Measurements from ENCODE around the gene TMEM220. TPM values are rescaled to one million over a fixed set of nuclear protein-coding genes. Genes with fewer than 3 reads are reported as not detected.
A peak's percentile ranks its signal among the peaks of the same experiment; 100 is the strongest.

TMEM220 gene
- total RNA-seq, 5 donors from 2014 or later (not counting 1 experiment from before 2014, with no cell fraction given) = 1.8 to 4.7 (median 3.5) TPM

DNA sequence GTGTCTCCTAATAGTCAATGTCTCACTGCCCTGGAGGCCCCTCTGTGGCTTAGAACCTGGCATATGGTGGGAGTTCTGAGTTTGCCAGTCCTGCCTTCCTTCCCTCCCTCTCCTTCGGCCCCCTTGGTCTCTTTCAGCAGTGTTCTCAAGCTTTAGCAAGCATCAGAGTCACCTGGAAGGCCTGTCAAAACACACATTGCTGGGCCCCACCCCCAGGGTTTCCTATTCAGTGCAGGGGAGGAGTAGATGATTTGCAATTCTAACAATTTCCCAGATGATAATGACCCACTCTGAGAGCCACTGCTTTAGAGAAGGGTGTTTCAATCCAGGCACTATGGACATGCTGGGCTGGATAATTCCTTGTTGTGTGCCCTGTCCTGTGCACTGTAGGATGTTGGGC is 26.4 kb upstream of the TMEM220 start:
- Mint-ChIP-seq H3K4me1 (no peaks in the 10 kb centered on the region), H3K4me3 (no peak overlapping the region), H3K9me3 (no peaks in the 10 kb centered on the region), H3K36me3 (no peaks in the 10 kb centered on the region), H3K27ac (no peak overlapping the region), H3K27me3 (no peaks in the 10 kb centered on the region)
- Histone ChIP-seq H3K27me3 (replicated peaks in 1 of 2; ENCODE audit: control insufficient read depth in 2 of 2, extremely low read depth in 1 of 2, insufficient read depth in 2 of 2, low read length in 1 of 2) (no peaks in the 10 kb centered on the region), H3K9me3 (no peaks in the 10 kb centered on the region), H3K36me3 (ENCODE audit: control insufficient read depth in 2 of 2, extremely low read depth in 1 of 2, insufficient read depth in 1 of 2, low read length in 1 of 2) (no peaks in the 10 kb centered on the region), H3K27ac (ENCODE audit: low read length) (no peak overlapping the region), H3K4me1 (ENCODE audit: control insufficient read depth in 1 of 2, extremely low read depth in 1 of 2, insufficient read depth in 2 of 2, low read length in 2 of 2) (no peaks in the 10 kb centered on the region), H3K4me3 (ENCODE audit: control insufficient read depth in 1 of 2, extremely low read depth in 1 of 2, low read length in 1 of 2) (no peak overlapping the region)
- no CpG with 5 or more reads among the region's 1 CpG for WGBS (ENCODE audit: insufficient coverage)
- no peak for ATAC-seq (replicated peaks in 1 of 4)
- DNase-seq = peak in 1 of 35 experiments; percentile 10
- POLR2A ChIA-PET = no interaction called here
- CTCF ChIA-PET = no interaction called here

DNA sequence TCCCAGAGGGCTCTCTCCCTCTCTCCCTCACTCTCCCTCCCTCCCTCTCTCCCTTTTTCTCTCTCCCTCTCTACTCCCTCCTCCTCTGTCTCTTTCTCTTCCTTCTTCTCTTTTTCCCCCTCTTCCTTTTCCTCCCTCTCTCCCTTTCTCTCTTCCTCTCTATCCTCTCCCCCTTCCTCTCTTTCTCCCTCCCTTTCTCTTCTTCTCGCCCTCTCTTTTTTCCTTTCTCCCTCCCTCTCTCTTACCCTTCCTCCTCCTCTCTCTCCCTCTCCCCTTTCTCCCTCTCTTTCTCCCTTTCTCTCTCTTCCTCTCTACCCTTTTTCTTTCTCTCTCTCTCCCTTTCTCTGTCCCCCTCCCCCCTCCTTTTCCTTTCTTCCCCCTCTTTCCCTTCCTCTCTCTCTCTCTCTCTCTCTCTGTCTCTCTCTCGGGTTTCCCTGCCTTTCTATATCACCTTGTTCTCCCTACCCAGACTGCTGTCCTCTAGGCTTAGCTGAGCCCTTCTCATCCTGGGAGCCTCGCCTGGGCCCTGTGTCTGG is 25.8 kb upstream of the TMEM220 start:
- no peak overlapping the region for H3K4me3 Mint-ChIP-seq
- CTCF ChIA-PET = no interaction called here
- Histone ChIP-seq H3K4me3 (ENCODE audit: control insufficient read depth in 1 of 2, extremely low read depth in 1 of 2, low read length in 1 of 2) (no peak overlapping the region), H3K36me3 (ENCODE audit: control insufficient read depth in 2 of 2, extremely low read depth in 1 of 2, insufficient read depth in 1 of 2, low read length in 1 of 2) (no peaks in the 10 kb centered on the region), H3K9me3 (no peaks in the 10 kb centered on the region), H3K27ac (ENCODE audit: low read length) (no peak overlapping the region), H3K4me1 (ENCODE audit: control insufficient read depth in 1 of 2, extremely low read depth in 1 of 2, insufficient read depth in 2 of 2, low read length in 2 of 2) (no peaks in the 10 kb centered on the region), H3K27me3 (replicated peaks in 1 of 2; ENCODE audit: control insufficient read depth in 2 of 2, extremely low read depth in 1 of 2, insufficient read depth in 2 of 2, low read length in 1 of 2) (no peaks in the 10 kb centered on the region)
- no peak overlapping the region for H3K27ac Mint-ChIP-seq
- ATAC-seq (replicated peaks in 1 of 4) = no peak
- H3K9me3 Mint-ChIP-seq = no peaks in the 10 kb centered on the region
- no peaks in the 10 kb centered on the region for H3K27me3 Mint-ChIP-seq
- no peaks in the 10 kb centered on the region for H3K4me1 Mint-ChIP-seq
- H3K36me3 Mint-ChIP-seq = no peaks in the 10 kb centered on the region
- POLR2A ChIA-PET = no interaction called here
- 75% methylated on average over 1 of the region's 3 CpGs for WGBS (ENCODE audit: insufficient coverage)
- no peak for DNase-seq

DNA sequence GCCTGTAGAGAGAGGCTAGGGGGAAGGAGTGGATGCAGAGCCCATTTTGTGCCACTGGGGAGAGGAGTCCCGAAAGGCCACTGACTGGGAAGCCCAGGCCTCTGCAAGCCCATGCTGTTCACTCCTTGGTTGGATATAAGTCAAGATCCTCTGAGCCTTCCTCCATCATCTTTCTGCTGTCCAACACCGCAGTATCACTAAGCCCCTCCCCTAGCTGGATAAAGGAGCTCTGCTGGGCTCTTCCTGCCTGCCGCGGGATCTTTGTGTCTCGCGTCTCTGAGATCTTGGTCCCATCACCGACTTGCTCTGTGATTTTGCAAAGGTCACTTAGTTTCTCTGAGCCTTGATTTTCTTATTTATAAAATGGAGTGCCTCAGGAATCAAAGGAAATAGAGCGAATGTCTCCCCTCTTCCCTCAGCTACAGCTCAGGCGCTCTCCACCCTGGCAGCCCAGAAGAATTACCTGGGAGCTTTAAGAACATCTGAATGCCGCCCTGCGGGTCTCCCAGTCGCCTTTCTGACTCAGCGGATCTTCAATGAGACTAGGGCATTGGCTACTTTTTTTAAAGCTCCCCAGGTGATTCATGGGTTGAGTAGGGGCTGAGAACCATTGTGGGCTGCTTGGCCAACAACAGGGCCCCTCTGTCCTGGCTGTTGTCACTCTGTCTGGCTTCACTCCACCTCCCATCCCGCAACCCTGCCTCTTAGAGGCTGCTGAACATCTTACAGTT is 25.2 kb upstream of the TMEM220 start:
- Mint-ChIP-seq H3K27me3 (no peaks in the 10 kb centered on the region), H3K4me1 (no peaks in the 10 kb centered on the region), H3K27ac (no peak overlapping the region), H3K4me3 (no peak overlapping the region), H3K36me3 (no peaks in the 10 kb centered on the region), H3K9me3 (no peaks in the 10 kb centered on the region)
- WGBS (ENCODE audit: insufficient coverage) = 68% methylated on average over 8 of the region's 14 CpGs
- Histone ChIP-seq H3K4me1 (ENCODE audit: control insufficient read depth in 1 of 2, extremely low read depth in 1 of 2, insufficient read depth in 2 of 2, low read length in 2 of 2) (no peaks in the 10 kb centered on the region), H3K27me3 (replicated peaks in 1 of 2; ENCODE audit: control insufficient read depth in 2 of 2, extremely low read depth in 1 of 2, insufficient read depth in 2 of 2, low read length in 1 of 2) (no peaks in the 10 kb centered on the region), H3K36me3 (ENCODE audit: control insufficient read depth in 2 of 2, extremely low read depth in 1 of 2, insufficient read depth in 1 of 2, low read length in 1 of 2) (no peaks in the 10 kb centered on the region), H3K9me3 (no peaks in the 10 kb centered on the region), H3K27ac (ENCODE audit: low read length) (no peak overlapping the region), H3K4me3 (ENCODE audit: control insufficient read depth in 1 of 2, extremely low read depth in 1 of 2, low read length in 1 of 2) (no peak overlapping the region)
- ATAC-seq (replicated peaks in 1 of 4) (no peak), DNase-seq (no peak)
- POLR2A ChIA-PET = no interaction called here
- CTCF ChIA-PET = interaction anchor here in 1 of 2 donors (0.8 kb wide), 1 partner anchor 90 kb away, joined by 3 read pairs; no protein-coding TSS in a partner anchor

GRCh38 chr17:10754109-10754508 is 24.3 kb upstream of the TMEM220 start:
- no peaks in the 10 kb centered on the region for H3K36me3 Mint-ChIP-seq
- CTCF ChIA-PET = interaction anchor here in 1 of 2 donors (0.8 kb wide), 1 partner anchor 91 kb away, joined by 3 read pairs; no protein-coding TSS in a partner anchor
- H3K9me3 ChIP-seq = no peaks in the 10 kb centered on the region
- DNase-seq (peak in 3 of 35 experiments; percentile 3 to 22 (median 16)), ATAC-seq (replicated peaks in 1 of 4) (no peak)
- no peak overlapping the region for H3K4me3 ChIP-seq (ENCODE audit: control insufficient read depth in 1 of 2, extremely low read depth in 1 of 2, low read length in 1 of 2)
- no peak overlapping the region for H3K4me3 Mint-ChIP-seq
- H3K36me3 ChIP-seq (ENCODE audit: control insufficient read depth in 2 of 2, extremely low read depth in 1 of 2, insufficient read depth in 1 of 2, low read length in 1 of 2) = no peaks in the 10 kb centered on the region
- H3K27ac ChIP-seq (ENCODE audit: low read length) = no peak overlapping the region
- H3K27me3 ChIP-seq (replicated peaks in 1 of 2; ENCODE audit: control insufficient read depth in 2 of 2, extremely low read depth in 1 of 2, insufficient read depth in 2 of 2, low read length in 1 of 2) = no peaks in the 10 kb centered on the region
- no CpG with 5 or more reads among the region's 2 CpGs for WGBS (ENCODE audit: insufficient coverage)
- no peaks in the 10 kb centered on the region for H3K9me3 Mint-ChIP-seq
- no peaks in the 10 kb centered on the region for H3K27me3 Mint-ChIP-seq
- H3K27ac Mint-ChIP-seq = no peak overlapping the region
- no peaks in the 10 kb centered on the region for H3K4me1 ChIP-seq (ENCODE audit: control insufficient read depth in 1 of 2, extremely low read depth in 1 of 2, insufficient read depth in 2 of 2, low read length in 2 of 2)
- POLR2A ChIA-PET = no interaction called here
- H3K4me1 Mint-ChIP-seq = no peaks in the 10 kb centered on the region

GRCh38 chr17:10752696-10753095 is 22.9 kb upstream of the TMEM220 start:
- no peaks in the 10 kb centered on the region for H3K9me3 ChIP-seq
- Mint-ChIP-seq H3K9me3 (no peaks in the 10 kb centered on the region), H3K27ac (no peak overlapping the region), H3K4me3 (no peak overlapping the region), H3K36me3 (no peaks in the 10 kb centered on the region), H3K27me3 (no peaks in the 10 kb centered on the region), H3K4me1 (no peaks in the 10 kb centered on the region)
- H3K4me1 ChIP-seq (ENCODE audit: control insufficient read depth in 1 of 2, extremely low read depth in 1 of 2, insufficient read depth in 2 of 2, low read length in 2 of 2) = no peaks in the 10 kb centered on the region
- CTCF ChIA-PET = no interaction called here
- H3K27me3 ChIP-seq (replicated peaks in 1 of 2; ENCODE audit: control insufficient read depth in 2 of 2, extremely low read depth in 1 of 2, insufficient read depth in 2 of 2, low read length in 1 of 2) = no peaks in the 10 kb centered on the region
- 87% methylated on average over 3 of the region's 10 CpGs for WGBS (ENCODE audit: insufficient coverage)
- DNase-seq (no peak), ATAC-seq (replicated peaks in 1 of 4) (no peak)
- no peaks in the 10 kb centered on the region for H3K36me3 ChIP-seq (ENCODE audit: control insufficient read depth in 2 of 2, extremely low read depth in 1 of 2, insufficient read depth in 1 of 2, low read length in 1 of 2)
- H3K27ac ChIP-seq (ENCODE audit: low read length) = no peak overlapping the region
- POLR2A ChIA-PET = no interaction called here
- no peak overlapping the region for H3K4me3 ChIP-seq (ENCODE audit: control insufficient read depth in 1 of 2, extremely low read depth in 1 of 2, low read length in 1 of 2)

DNA sequence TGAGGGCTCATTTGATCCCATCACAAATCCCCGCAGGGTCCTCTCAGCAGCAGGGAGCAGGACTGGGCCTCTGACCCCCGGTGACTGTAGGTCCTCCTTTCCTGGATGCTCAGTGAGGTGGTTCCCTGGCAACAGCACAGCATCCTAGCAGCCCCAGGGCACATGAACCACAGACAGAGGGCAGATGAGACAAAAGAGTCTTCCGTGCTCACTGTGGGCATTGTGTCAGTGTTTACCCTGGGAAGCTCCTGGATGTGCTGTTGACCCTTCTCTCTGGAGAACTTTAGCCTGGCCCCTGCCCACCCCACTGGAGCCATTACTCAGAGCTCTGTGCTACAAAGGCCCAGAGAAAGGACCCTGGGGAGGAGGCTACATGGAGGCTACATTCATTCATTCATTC is 21.7 kb upstream of the TMEM220 start:
- Histone ChIP-seq H3K27ac (ENCODE audit: low read length) (no peak overlapping the region), H3K4me1 (ENCODE audit: control insufficient read depth in 1 of 2, extremely low read depth in 1 of 2, insufficient read depth in 2 of 2, low read length in 2 of 2) (no peaks in the 10 kb centered on the region), H3K4me3 (ENCODE audit: control insufficient read depth in 1 of 2, extremely low read depth in 1 of 2, low read length in 1 of 2) (no peak overlapping the region), H3K9me3 (no peaks in the 10 kb centered on the region), H3K27me3 (replicated peaks in 1 of 2; ENCODE audit: control insufficient read depth in 2 of 2, extremely low read depth in 1 of 2, insufficient read depth in 2 of 2, low read length in 1 of 2) (no peaks in the 10 kb centered on the region), H3K36me3 (ENCODE audit: control insufficient read depth in 2 of 2, extremely low read depth in 1 of 2, insufficient read depth in 1 of 2, low read length in 1 of 2) (no peaks in the 10 kb centered on the region)
- Mint-ChIP-seq H3K4me3 (no peak overlapping the region), H3K27me3 (no peaks in the 10 kb centered on the region), H3K27ac (no peak overlapping the region), H3K4me1 (no peaks in the 10 kb centered on the region), H3K9me3 (no peaks in the 10 kb centered on the region), H3K36me3 (no peaks in the 10 kb centered on the region)
- no peak for DNase-seq
- no peak for ATAC-seq (replicated peaks in 1 of 4)
- ChIA-PET POLR2A (no interaction called here), CTCF (no interaction called here)
- WGBS (ENCODE audit: insufficient coverage) = 80% methylated on average over 1 of the region's 3 CpGs
